PFSK-1 (cell line): Measurements from ENCODE around the gene PIEZO2.

ENCODE experiments used
- POLR2AphosphoS5 ChIP-seq: IDR thresholded peaks from 2 replicates; pipeline ENCODE4 v1.6.1; 2012; ENCODE audit warnings: low read depth, mild to moderate bottlenecking, control low read depth, low read length, moderate library complexity
- SIN3A ChIP-seq: IDR thresholded peaks from 2 replicates; pipeline ENCODE4 v1.6.1; 2012; ENCODE audit warnings: mild to moderate bottlenecking, low read length, moderate library complexity, borderline replicate concordance; ENCODE audit not compliant: insufficient read depth

GRCh38 chr18:10659000-10659399 lies 490.4 kb downstream of the PIEZO2 start:
- TF ChIP-seq POLR2AphosphoS5 (no peak), SIN3A (no peak)
